GM21825 (cell line): ENCODE measurements around the gene JMJD4.
"Not testable (repeated sequence)": the region's sequence is repeated elsewhere in the genome, so short reads cannot be mapped to it uniquely, and the experiment has no call there.

ENCODE experiments used
- ATAC-seq: cut with Tn5 transposase; IDR thresholded peaks from one replicate; pipeline ENCODE4 v1.9.1; 2021; ENCODE audit warnings: mild to moderate bottlenecking, moderate library complexity; ENCODE audit not compliant: unreplicated experiment

Gene JMJD4

GRCh38 chr1:227701631-227702030, 33.5 kb downstream of the JMJD4 start:
- not testable (repeated sequence) for ATAC-seq

- ATAC-seq = no peak
Measured at GRCh38 chr1:227697321-227697864, 37.7 kb downstream of the JMJD4 start.

GRCh38 chr1:227685807-227686206, 49.3 kb downstream of the JMJD4 start:
- no peak for ATAC-seq
